Activated T-helper 1 cell treated with anti-CD3 and anti-CD28 coated beads, Interleukin-12 subunit alpha, Interleukin-12 subunit beta, Interleukin-2, Interleukin-4 antibody, amounts not matched to agents 30 ng/mL and 10 ng/mL and 1 ng/mL, durations not matched to agents 14 hours and 24 hours and 36 hours (primary cell): Measurements from ENCODE around the gene CKMT2. TPM values are rescaled to one million over a fixed set of nuclear protein-coding genes. Genes with fewer than 3 reads are reported as not detected.
"Not testable (repeated sequence)": the region's sequence is repeated elsewhere in the genome, so short reads cannot be mapped to it uniquely, and the experiment has no call there.

Experiments used
- DNase-seq: peaks from one replicate; pipeline ENCODE4 v3.0.0; 2021; ENCODE audit warnings: low spot score
- H3K27ac Mint-ChIP-seq: one replicate; pipeline ENCODE4 v1.8.0; 2021; ENCODE audit warnings: mild to moderate bottlenecking, mixed read lengths
- H3K27me3 Mint-ChIP-seq: one replicate; pipeline ENCODE4 v1.8.0; 2022; ENCODE audit warnings: mild to moderate bottlenecking, moderate library complexity, mixed read lengths; ENCODE audit not compliant: insufficient read depth
- H3K36me3 Mint-ChIP-seq: one replicate; pipeline ENCODE4 v1.8.0; 2021; ENCODE audit warnings: low read depth, mixed read lengths
- H3K4me1 Mint-ChIP-seq: one replicate; pipeline ENCODE4 v1.8.0; 2021; ENCODE audit warnings: low read depth, mixed read lengths
- H3K4me3 Mint-ChIP-seq: one replicate; pipeline ENCODE4 v1.8.0; 2021; ENCODE audit warnings: mild to moderate bottlenecking, moderate library complexity, mixed read lengths
- H3K9me3 Mint-ChIP-seq: one replicate; pipeline ENCODE4 v1.8.0; 2021; ENCODE audit warnings: mixed read lengths
- intact Hi-C: fragments of 100-400 bp; cut with micrococcal nuclease; formaldehyde crosslinking; loops from one replicate; pipeline ENCODE4 v1.15.1; 2024
- total RNA-seq: library from RNA; stranded (reverse); gene quantifications from 2 replicates; pipeline ENCODE4 v1.2.3, GENCODE V29; 2022

CKMT2 gene
- total RNA-seq, 1 donor from 2014 or later: not detected

DNA sequence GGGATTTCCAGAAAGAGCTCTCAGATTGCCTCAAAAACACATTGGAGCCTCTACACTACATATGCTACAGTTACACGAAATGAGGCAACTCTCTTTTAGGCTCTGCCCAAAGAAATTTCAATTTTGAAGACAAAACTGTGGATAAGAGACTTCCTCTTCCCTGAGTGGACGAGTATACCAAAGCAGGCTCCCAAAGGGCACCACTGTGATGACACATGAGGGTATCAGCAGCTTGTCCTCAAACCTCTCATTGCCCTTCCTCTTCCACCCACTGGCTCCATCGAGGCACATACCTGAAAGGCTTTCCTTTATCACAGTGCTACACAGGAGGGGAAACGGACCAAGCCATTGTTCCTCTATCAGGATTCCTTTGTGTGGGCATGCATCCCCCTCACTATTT is 11.3 kb downstream of the CKMT2 start:
- H3K27me3 Mint-ChIP-seq: no peaks in the 10 kb centered on the region
- no peak overlapping the region for H3K4me3 Mint-ChIP-seq
- H3K36me3 Mint-ChIP-seq: no peaks in the 10 kb centered on the region
- DNase-seq: no peak
- no peaks in the 10 kb centered on the region for H3K9me3 Mint-ChIP-seq
- intact Hi-C loops: loop anchor here (10.0 kb wide), 1 partner anchor 50 kb away; no protein-coding TSS in a partner anchor
- H3K27ac Mint-ChIP-seq: no peak overlapping the region
- no peaks in the 10 kb centered on the region for H3K4me1 Mint-ChIP-seq

GRCh38 chr5:81245871-81246235 is 12.7 kb downstream of the CKMT2 start:
- Mint-ChIP-seq H3K27me3 (no peaks in the 10 kb centered on the region), H3K4me1 (no peaks in the 10 kb centered on the region), H3K27ac (no peak overlapping the region), H3K4me3 (no peak overlapping the region), H3K9me3 (no peaks in the 10 kb centered on the region), H3K36me3 (no peaks in the 10 kb centered on the region)
- intact Hi-C loops: loop anchor here (10.0 kb wide), 1 partner anchor 49 kb away; no protein-coding TSS in a partner anchor
- no peak for DNase-seq

DNA sequence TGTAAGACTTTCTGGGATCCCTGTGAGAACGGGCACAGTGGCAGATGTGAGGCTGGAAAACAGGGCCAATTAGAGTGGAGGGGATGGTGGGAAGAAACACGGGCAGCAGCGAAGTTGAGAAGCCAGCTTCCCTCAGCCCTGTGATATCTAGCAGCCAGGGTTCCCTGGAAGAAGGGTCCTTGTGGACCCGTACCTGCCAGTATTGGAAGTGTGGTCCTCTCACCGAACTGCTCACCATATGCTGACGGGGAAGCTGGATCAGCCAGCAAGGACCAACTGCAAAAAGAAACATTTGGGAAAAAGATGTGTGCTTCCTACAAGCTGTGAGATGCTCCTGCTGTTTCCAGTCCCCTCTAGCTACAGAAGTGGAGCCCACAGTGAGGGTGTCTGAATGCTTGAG is 13.6 kb downstream of the CKMT2 start:
- no peak for DNase-seq
- H3K27ac Mint-ChIP-seq: no peak overlapping the region
- H3K4me3 Mint-ChIP-seq: no peak overlapping the region
- intact Hi-C loops: loop anchor here (10.0 kb wide), 1 partner anchor 48 kb away; no protein-coding TSS in a partner anchor
- H3K27me3 Mint-ChIP-seq: no peaks in the 10 kb centered on the region
- no peaks in the 10 kb centered on the region for H3K36me3 Mint-ChIP-seq
- H3K4me1 Mint-ChIP-seq: no peaks in the 10 kb centered on the region
- no peaks in the 10 kb centered on the region for H3K9me3 Mint-ChIP-seq

- Mint-ChIP-seq H3K4me1 (no peaks in the 10 kb centered on the region), H3K9me3 (no peaks in the 10 kb centered on the region), H3K27ac (no peak overlapping the region), H3K27me3 (no peaks in the 10 kb centered on the region), H3K36me3 (no peaks in the 10 kb centered on the region), H3K4me3 (no peak overlapping the region)
- intact Hi-C loops: loop anchor here (10.0 kb wide), 1 partner anchor 47 kb away; no protein-coding TSS in a partner anchor
- DNase-seq: no peak
These were observed 14.4 kb downstream of the CKMT2 start for GRCh38 chr5:81247441-81247972.

- no peaks in the 10 kb centered on the region for H3K4me1 Mint-ChIP-seq
- H3K27me3 Mint-ChIP-seq: no peaks in the 10 kb centered on the region
- intact Hi-C loops: loop anchor here (10.0 kb wide), 1 partner anchor 46 kb away; no protein-coding TSS in a partner anchor
These were observed 16.1 kb downstream of the CKMT2 start for GRCh38 chr5:81249240-81249639.

GRCh38 chr5:81250004-81250403 is 16.9 kb downstream of the CKMT2 start:
- no peak for DNase-seq
- H3K27me3 Mint-ChIP-seq: no peaks in the 10 kb centered on the region
- H3K4me1 Mint-ChIP-seq: no peaks in the 10 kb centered on the region
- no peaks in the 10 kb centered on the region for H3K9me3 Mint-ChIP-seq
- intact Hi-C loops: no loop called here
- no peak overlapping the region for H3K27ac Mint-ChIP-seq
- no peaks in the 10 kb centered on the region for H3K36me3 Mint-ChIP-seq
- H3K4me3 Mint-ChIP-seq: no peak overlapping the region

More at GRCh38 chr5:81249240-81249639, 16.1 kb downstream of the CKMT2 start:
- Mint-ChIP-seq H3K36me3 (no peaks in the 10 kb centered on the region), H3K27ac (no peak overlapping the region), H3K9me3 (no peaks in the 10 kb centered on the region), H3K4me3 (no peak overlapping the region)
- no peak for DNase-seq

DNA sequence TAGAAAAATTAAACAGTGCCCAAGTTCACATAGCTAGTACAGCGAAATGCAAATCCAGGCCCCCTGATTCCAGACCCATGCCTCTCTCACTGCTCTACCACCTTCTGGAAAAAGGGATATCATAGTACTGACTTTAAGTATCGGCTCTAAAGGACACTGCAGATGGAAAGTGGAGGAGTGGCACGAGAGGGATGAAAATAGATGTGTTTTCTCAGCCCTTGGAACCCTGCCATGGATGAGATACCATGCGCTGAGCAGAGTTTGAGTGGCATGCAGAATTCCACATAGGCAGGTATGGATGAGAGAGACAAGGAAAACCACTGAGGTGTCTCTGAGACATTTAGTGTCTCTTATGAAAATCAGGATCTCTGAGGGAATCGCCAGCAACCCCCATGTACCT is 18.8 kb downstream of the CKMT2 start:
- Mint-ChIP-seq H3K27me3 (no peaks in the 10 kb centered on the region), H3K36me3 (no peaks in the 10 kb centered on the region), H3K27ac (no peak overlapping the region), H3K4me1 (no peaks in the 10 kb centered on the region), H3K9me3 (no peaks in the 10 kb centered on the region), H3K4me3 (no peak overlapping the region)
- intact Hi-C loops: no loop called here
- no peak for DNase-seq

GRCh38 chr5:81252904-81253303 is 19.8 kb downstream of the CKMT2 start:
- DNase-seq: no peak
- intact Hi-C loops: no loop called here
- H3K4me3 Mint-ChIP-seq: no peak overlapping the region
- no peak overlapping the region for H3K27ac Mint-ChIP-seq
- H3K27me3 Mint-ChIP-seq: no peaks in the 10 kb centered on the region
- H3K4me1 Mint-ChIP-seq: no peaks in the 10 kb centered on the region
- H3K36me3 Mint-ChIP-seq: no peaks in the 10 kb centered on the region
- no peaks in the 10 kb centered on the region for H3K9me3 Mint-ChIP-seq

GRCh38 chr5:81253875-81254274 is 20.8 kb downstream of the CKMT2 start:
- Mint-ChIP-seq H3K36me3 (no peaks in the 10 kb centered on the region), H3K9me3 (no peaks in the 10 kb centered on the region), H3K4me1 (no peaks in the 10 kb centered on the region), H3K4me3 (no peak overlapping the region), H3K27me3 (no peaks in the 10 kb centered on the region), H3K27ac (no peak overlapping the region)
- DNase-seq: no peak
- intact Hi-C loops: no loop called here

DNA sequence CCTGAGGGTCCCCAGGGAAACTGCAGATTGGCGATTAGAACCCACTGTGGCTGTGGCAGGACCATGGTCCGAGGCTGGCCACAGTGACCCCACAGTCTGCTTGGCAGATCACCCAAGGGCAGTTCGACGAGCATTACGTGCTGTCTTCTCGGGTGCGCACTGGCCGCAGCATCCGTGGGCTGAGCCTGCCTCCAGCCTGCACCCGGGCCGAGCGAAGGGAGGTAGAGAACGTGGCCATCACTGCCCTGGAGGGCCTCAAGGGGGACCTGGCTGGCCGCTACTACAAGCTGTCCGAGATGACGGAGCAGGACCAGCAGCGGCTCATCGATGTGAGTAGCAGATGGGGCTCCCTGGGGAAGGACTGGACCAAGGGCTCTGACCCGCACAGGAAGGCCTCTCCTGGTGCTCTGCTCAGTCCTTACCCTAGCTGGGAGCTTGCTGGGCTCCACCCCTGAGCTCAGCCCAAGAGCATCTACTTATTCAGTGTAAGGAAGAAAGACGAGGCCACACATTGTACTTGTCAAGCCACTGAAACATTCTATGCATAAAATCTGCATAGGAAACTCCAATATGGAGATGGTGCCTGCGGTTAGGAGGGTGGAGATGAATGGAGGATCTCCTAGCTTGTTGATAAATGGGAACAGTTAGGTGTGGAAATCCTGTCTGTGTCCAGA is 21.9 kb downstream of the CKMT2 start:
- H3K27ac Mint-ChIP-seq: no peak overlapping the region
- intact Hi-C loops: no loop called here
- H3K27me3 Mint-ChIP-seq: no peaks in the 10 kb centered on the region
- peaks cover 7% of the 10 kb centered on the region for H3K9me3 Mint-ChIP-seq
- peaks cover 3% of the 10 kb centered on the region for H3K36me3 Mint-ChIP-seq
- H3K4me1 Mint-ChIP-seq: no peaks in the 10 kb centered on the region
- H3K4me3 Mint-ChIP-seq: no peak overlapping the region
- DNase-seq: no peak

GRCh38 chr5:81256766-81257165 is 23.6 kb downstream of the CKMT2 start:
- H3K36me3 Mint-ChIP-seq: peaks cover 8% of the 10 kb centered on the region
- no peak for DNase-seq
- H3K4me3 Mint-ChIP-seq: no peak overlapping the region
- H3K9me3 Mint-ChIP-seq: peaks cover 21% of the 10 kb centered on the region
- H3K27me3 Mint-ChIP-seq: no peaks in the 10 kb centered on the region
- no peaks in the 10 kb centered on the region for H3K4me1 Mint-ChIP-seq
- intact Hi-C loops: no loop called here
- no peak overlapping the region for H3K27ac Mint-ChIP-seq

GRCh38 chr5:81262796-81263195 is 29.7 kb downstream of the CKMT2 start:
- H3K9me3 Mint-ChIP-seq: peaks cover 40% of the 10 kb centered on the region
- DNase-seq, H3K27me3 Mint-ChIP-seq, H3K36me3 Mint-ChIP-seq, H3K4me1 Mint-ChIP-seq, intact Hi-C loops, H3K27ac Mint-ChIP-seq, H3K4me3 Mint-ChIP-seq: not testable (repeated sequence)

DNA sequence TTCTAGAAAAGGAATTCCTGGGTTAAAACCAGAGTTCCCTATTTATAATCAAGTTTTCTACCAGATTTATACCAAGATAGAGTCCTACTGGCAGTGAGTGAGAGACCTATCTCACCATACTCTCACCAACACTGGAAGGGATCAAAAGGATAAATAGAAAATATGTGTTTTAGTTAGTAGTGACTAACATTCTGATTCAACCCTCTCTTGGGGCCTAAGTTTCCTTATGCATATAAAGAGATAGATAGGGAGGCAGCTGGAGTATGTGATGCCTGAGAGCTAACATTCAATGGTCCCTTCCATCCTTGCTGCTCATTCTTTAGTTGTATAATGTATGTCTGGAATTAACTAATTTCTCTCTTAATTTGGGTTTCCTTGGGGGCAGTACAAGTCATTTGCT is 32.0 kb downstream of the CKMT2 start:
- no peak for DNase-seq
- Mint-ChIP-seq H3K36me3 (peaks cover 6% of the 10 kb centered on the region), H3K27me3 (no peaks in the 10 kb centered on the region), H3K4me3 (no peak overlapping the region), H3K27ac (no peak overlapping the region), H3K4me1 (no peaks in the 10 kb centered on the region), H3K9me3 (peaks cover 33% of the 10 kb centered on the region)
- intact Hi-C loops: no loop called here
